HG03442 (cell line): Measurements from ENCODE around the gene ACAD11.
"Not testable (repeated sequence)": the region's sequence is repeated elsewhere in the genome, so short reads cannot be mapped to it uniquely, and the experiment has no call there.

ENCODE experiments used
- ATAC-seq: cut with Tn5 transposase; IDR thresholded peaks from one replicate; pipeline ENCODE4 v1.9.1; 2021; ENCODE audit warnings: mild to moderate bottlenecking, moderate library complexity; ENCODE audit not compliant: unreplicated experiment

ACAD11 gene

DNA sequence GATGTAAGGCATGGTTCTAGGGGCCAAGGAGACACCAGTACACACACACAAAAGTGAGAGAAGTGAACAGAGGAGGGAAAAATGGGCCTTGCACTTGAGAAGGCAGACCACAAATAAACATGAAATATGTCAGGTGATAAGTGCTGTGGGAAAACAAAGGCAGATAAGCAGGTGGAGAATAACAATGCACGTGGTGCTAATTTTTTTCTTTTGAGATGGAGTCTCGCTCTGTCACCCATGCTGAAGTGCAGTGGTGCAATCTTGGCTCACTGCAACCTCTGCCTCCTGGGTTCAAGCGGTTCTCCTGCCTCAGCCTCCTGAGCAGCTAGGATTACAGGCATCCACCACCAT is 103.6 kb downstream of the ACAD11 start:
- ATAC-seq = not testable (repeated sequence)

DNA sequence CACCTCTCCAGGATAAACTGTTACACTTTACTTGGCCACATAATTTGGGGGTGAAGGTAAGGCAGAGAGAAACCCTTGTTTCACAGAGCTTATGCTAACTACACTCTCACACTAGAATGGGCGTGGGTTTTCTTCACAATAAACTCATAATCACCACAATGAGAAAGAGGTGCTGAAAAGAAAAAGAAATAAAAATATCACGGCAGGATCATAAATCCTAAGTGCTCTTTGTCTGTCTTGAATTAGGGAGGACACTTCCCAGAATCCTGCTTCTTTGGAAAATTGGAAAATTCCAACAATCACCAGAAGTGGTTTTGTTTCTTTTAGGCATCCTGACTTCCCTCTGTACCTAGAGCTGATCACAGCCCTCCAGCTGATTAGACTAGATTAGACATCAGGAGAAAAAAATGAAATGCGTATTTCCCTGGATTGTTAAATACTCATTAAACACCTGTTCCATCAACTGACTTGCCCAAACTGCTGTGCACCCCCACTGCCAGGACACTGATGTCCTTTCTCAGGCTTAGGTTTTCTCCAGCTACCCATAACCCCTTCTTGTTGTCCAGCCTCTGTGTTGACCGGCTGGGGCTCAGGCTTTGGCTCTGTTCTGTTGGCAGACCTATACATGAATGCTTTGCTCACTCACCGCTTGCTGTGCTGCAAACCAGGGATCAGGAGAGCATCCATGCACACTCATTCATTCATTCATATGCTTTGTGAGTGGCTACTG is 104.1 kb downstream of the ACAD11 start:
- ATAC-seq = no peak

DNA sequence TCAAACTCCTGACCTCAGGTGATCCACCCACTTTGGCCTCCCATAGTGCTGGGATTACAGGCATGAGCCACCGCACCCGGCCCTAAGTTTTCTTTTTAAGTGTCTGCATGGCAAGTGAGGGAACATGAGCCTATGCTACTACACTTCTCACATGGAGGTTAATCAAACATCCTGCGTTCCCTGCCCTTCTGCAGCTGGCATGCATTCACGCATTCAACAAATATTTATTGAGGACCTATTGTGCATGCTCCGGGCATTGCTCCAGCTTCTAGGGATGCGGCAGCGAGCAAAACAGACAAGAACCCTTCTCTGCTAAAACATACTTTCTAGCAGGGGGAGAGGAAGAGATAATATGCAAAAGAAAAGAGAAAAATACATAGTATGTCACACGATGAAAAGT is 105.2 kb downstream of the ACAD11 start:
- ATAC-seq = no peak

DNA sequence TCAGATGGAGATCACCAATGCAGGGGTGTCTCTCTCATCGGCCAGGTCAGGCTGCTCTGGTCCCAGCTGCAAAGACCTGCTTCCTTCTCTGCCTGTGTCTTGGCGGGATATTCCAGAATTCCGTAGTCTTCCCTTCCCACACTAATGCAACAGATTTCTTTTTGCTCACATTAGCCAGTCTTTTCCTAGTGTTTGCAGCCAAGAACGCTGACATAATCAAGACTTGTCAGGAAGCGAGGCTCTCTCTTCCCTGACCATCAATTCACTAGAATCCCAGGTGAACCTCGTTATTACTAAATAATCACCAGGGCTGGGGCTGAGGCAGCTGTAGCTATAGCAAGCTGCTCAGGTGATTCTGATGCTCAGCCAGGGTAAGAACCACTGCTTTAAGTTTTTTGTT is 105.8 kb downstream of the ACAD11 start:
- ATAC-seq = no peak

DNA sequence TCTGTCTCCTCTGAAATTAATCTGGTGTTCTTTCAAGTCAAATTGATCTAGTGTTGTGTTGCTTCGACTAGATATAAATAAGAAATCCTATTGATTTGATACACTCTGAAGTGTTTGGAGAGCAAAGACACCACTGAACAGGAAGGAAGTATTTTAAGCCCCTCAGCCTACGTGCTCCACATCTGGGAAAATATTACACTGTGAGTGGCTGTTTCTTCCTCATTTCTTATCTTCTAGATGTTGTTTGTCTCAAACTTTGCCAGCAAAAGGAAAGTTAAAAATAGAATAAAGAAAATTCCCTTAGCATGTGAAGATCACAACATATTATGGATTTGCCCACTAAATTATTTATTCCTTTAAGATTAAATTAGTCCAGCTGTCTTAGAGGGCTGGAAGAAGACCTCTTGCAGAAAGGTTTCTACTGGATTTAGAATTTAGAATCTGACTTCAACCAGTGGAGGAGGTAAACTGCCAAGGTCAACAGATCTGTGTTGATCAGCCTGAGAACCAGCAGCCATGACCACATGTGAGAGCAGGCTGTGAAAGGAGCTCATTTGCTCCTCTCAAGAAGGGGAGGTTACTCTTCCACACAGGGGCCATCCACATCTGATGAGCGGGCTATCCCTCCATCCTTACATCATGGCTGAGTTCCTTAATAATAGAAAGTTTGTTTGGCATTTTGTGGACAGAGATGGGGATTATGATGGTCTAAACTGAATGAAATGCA is 108.9 kb downstream of the ACAD11 start:
- no peak for ATAC-seq

DNA sequence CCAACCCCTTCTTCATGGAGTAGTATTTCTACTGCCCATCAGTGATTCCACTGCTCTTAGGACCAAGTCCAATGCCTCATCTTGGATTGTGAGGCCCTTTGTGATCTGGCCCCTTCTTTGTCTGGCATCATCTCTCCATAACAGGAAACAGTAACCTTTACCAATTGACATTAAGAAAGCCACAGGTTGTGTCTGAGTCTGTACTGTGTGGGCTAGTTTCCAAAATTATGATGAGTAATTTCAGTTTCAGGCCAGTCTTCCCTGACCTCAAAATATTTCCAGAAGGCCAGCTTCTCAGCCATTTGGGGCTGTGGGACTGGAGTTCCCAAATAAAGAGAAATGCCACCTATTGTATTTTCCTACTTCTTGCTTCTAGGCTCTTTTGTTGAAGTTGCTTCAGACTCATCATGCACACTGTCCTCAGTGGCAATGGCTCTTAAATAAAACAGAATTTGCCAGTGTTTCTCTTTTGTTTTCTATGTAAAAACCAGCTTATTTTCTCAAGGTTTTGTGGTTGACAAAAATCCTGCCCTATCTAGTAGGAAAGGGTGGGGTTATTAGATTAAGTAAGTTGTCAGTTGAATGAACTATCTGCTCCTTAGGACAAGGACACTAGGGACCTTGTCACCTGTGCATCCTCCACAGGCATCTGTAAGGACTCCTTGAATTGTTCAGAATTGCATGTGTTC is 109.6 kb downstream of the ACAD11 start:
- ATAC-seq = peak; percentile 91

DNA sequence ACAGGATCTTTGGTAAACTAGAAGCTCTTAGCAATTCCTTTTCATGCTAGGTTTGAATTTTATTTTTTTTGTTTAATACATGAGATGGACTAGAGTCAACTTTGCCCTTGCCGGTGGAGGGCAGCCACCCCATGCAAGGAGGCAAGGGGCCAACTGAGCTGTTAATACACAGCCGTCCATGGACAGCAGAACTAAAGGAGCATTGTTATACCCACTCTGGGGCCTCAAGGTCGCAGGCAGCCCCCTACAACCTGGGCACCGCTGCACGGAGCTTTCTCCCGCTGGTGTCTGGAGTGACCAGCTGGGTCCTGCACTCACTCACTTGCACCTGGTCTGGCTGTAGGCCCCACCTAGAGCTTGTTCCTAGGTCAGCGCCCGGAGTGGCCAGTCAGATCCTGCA is 110.4 kb downstream of the ACAD11 start:
- ATAC-seq = no peak

DNA sequence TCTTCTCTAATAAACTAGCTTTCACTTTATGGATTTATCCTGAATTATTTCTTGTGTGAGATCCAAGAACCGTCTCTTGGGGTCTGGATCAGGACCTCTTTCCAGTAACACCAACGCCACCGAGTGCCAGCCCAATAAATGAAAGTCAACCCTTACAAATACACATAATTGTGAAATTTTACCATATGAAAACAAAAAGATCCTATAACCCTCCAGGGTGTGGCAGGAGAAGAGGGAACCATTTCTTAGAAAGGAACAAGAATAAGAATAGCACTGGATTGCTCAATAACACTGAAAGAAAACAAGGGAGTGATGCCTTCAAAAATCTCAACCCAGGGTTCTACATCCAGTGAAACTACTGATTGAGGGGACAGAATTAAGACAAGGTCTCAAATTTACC is 114.1 kb downstream of the ACAD11 start:
- no peak for ATAC-seq

DNA sequence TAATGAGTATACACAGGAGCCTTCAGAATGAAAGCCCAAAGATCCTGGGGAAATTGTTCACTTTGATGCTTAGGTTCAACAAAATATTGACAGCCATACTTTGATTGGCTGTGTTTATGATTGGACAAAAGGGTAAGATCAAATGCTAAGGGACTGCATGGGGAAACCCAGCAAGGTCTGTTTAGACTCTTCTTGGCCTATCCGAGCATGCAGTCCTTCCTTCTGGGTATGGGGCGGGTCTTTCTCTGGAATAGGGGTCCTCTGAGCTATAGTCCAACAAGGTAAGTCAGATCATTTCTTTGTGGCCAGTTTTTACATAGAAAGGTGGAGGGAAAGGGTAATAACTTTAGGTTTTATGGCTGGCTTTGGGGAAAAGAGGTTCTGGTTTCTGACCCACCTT is 115.5 kb downstream of the ACAD11 start:
- ATAC-seq = no peak

DNA sequence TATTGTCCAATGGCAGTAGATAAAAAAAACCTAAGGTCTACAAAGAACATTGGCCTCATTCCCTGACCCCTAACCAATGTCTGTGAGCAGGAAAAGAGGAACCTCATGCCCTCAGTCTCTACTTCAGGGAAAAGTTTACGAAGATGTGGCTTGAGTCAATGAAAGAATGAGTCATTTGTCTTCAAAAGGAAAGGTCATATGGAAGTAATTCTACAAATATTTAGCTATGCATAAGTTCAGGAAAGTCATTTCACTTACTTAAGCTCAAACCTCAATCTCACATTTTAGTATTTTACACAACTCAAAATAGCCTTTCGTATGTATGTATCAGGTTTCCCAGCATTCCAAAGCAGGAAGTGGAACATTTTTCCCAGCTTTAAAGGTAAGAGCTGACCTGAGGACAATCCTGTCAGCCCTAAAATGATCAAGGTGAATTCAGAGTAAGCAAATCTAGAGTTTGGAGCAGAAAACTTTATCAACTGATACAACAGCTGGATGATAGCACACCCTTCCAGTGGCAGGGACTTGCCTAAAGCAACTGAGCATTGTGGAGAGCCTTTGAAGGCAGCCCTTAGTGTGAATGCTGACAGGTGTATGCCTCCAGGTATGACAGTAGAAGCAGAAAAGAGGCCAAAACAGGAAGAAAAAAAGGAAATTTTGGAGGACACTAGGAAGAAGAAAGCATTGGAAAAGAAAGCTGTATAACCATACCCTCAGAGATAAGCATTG is 116.4 kb downstream of the ACAD11 start:
- no peak for ATAC-seq

DNA sequence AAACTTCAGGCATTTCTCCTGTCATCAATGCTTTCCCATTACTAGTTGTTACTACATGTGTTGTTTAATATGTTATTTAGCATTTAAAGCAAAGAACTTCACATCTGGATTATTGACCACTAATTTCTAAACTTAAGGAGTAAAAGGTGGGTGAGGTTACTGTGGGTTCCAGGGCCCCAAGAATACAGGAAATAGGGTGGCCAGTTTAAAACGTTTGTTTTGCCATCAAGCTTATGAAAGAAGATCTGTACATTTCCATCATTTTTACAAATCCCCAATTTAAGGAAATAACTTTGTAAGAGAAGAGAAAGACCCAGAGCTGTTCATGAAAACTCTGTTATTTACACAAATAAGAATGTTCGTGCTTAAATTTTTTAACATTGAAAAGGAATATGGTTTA is 117.0 kb downstream of the ACAD11 start:
- no peak for ATAC-seq

DNA sequence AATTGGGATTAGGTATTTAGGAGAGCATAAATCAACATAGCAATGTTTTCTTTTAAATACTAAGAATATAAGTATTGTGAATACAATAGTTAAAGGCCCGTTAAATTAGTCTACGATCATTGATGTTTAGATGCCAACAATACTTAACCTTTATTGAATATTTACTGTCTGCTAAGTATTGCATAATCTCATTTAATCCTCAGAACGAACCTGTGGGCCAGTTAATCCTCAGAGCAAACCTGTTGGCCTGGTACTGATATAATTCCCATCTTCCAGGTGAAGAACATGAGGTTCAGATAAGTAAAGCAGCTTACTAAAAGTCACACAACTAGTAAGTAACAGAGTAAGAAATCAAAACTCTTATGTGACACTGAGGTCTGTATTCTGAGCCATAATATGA is 119.9 kb downstream of the ACAD11 start:
- no peak for ATAC-seq

DNA sequence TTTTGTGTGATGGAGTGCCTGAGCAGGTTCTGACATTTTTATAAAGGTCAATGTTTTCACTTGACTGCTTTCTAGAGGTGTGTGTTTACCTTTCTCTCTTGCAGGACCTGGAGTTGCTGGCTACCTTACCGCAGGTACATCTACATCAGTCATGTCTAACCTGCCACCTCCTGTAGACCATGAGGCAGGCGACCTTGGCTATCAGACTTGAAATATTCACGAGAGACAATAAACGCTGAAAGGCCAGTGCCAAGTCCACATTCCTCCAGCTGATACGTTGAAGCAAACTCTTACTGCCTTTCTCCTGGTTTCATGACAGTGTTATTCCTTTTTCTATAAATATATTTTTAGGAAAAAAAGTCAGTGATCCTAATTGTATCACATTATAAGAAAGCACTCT is 121.5 kb downstream of the ACAD11 start:
- no peak for ATAC-seq

DNA sequence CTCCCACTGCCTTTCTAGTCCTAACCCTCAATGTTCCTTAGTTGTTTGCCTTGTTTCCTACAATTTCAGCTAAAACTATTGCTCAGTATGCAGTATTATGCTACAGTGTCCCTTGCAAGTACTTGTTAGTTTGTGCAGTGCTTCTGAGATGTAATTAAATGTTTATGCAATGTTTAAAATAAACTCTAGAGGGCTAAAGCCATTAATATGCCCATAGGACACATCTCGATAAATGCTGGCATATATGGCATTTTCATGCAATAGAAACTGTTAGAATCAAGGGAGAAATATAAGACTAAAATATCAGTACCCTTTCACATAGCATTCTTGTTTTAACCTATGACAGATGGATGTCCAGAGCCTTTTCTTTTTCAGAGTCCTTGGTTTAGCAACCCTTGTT is 122.3 kb downstream of the ACAD11 start:
- ATAC-seq = no peak

DNA sequence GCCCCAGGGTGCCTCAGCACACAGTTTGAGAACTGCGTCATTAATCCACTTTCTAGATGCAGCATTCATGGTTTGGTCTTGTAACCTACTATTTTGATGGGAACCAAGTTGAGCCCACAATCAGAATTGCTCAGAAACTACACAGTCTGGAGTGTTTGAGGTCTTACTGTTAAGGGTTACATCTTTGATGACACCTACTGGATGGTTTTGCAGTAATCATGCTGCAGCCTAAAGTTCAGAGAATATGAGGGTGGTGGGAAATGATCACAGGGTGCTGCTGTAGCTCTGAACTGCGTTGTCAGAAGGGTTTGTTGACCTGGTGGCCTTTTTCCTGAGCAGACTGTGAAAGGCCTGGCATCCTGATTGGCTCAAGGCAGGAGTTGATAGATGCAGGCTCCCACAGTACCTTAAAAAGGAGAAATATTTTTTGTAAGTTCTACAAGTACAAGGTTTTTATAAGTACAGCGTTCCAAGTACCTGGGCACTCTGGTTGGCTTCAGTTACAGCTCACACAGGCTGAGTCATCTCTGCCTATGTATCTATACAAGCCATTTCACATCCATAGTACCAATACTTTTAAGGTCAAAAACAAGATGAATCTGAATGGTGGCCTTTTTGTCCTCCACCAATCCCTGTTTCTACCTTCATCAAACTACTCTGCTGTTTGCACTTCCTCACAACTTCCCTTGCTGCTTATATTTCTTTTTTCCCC is 123.0 kb downstream of the ACAD11 start:
- ATAC-seq = no peak

DNA sequence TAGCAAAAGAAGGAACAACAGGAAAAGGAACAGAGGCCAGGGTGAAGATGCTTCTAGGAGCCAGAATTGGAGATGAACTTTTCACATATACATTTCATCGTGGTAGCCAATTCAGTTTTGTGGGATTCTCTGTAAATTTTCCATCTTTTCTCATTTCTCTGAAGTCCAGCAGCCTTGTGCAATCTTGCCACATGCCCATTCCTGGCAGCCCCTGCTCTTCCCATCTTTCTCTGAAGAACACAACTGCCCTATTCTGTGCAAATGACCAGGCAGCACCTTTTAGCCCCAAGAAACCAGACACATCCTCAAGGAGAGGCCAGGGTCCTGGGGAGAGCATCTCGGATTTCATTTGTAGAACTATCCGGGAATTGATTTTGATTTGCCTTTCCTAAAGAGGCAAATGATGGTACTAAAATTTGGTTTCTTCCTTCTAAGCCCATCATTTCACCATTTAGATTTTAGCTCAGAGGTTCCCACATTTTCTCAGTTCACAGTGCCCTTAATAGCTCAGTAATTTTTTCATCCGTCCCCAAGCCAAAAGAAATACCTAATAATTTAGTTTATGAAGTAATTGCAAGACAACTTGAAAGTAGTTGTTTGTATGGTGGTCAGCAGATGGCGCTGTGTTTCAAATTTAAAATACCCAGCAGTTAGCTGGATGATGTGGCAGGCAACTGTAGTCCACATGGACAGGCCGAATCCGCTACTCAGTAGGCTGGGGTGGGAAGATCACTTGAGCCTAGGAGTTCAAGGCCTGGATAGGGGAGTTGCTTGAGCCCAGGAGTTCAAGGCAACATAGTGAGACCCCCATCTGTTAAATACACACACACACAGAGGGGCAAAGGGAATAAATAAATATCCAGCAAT is 123.8 kb downstream of the ACAD11 start:
- peak; percentile 55 for ATAC-seq

DNA sequence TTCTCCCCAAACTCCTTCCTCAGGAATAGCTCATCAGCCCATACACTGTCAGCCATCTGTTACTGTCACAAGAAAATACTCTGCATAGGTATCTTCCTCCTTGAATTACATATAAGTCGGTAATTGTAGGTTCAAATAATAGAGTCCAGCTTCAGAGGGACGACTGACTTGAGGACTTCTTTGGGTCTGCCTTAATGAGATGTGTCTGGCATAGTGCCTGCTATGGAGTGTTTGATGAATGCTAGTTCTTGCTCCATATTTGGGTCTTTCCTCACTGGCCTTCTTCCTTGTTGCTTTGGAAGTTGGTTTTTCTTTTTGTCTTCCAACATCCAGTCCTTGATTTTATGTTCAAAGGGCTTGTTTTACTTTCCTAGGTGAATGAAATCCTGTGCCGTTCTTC is 129.0 kb downstream of the ACAD11 start:
- ATAC-seq = no peak

DNA sequence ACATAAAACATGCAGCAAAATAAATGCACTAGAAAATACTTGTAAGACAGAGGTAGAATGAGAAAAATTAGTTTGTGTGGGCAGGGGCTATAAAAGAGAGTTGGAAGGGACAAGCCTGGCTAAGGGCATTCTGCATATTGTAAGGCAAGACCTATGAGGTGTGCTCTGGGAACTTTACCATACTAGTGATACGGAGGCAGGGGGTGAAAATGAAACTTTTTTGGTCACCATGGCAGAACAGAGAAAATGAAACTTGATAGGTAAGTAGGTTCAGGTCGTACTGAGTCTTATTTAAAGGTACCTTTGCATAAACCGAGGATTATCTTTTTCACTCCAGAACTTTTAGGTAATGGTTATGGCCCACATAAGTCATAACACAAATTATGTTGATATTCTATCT is 137.3 kb downstream of the ACAD11 start:
- peak; percentile 73 for ATAC-seq

DNA sequence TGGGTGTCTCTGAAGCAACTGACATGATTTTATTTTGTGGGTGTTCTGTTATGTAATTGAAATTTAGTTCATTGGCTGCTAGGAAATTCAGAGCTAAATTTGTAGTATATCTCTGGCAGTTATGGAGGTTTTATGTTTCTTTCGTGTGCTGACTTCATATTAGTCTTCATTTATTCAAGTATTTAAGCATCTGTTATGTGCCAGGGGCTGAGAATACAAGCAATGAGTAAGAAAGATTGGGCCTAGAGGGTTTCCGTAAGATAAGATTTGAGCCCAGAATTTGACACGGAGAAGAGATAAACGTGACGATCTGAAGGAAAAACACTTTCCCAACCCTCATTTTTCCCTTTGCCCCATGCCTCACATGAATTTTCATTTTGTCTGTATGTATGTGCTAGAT is 137.7 kb downstream of the ACAD11 start:
- ATAC-seq = no peak

DNA sequence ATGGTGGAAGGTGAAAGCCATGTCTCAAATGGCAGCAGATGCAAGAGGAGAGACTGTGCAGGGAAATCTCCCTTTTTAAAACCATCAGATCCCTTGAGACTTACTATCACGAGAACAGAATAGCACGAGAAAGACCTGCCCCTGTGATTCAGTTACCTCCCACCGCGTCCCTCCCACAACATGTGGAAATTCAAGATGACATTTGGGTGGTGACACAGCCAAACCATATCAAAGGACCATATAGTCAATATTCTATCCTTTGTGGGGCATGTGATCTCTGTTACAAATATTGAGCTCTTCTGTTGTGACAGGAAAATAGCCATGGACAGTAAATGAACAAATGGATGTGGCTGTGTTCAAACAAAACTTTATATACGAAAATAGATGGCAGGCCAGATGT is 139.7 kb downstream of the ACAD11 start:
- no peak for ATAC-seq
